ENCODE results near the gene BANF2.

BANF2 gene

GRCh38 chr20:17664025-17664633 lies 35.6 kb upstream of the BANF2 start:
- no peak for DNase-seq (ENCODE audit: low read depth)

GRCh38 chr20:17665756-17666155 lies 34.0 kb upstream of the BANF2 start:
- DNase-seq (ENCODE audit: low read depth), result no peak

GRCh38 chr20:17666481-17666880 lies 33.3 kb upstream of the BANF2 start:
- no peak for DNase-seq (ENCODE audit: low read depth)

- no peak for DNase-seq (ENCODE audit: low read depth)
These were observed 32.3 kb upstream of the BANF2 start for GRCh38 chr20:17667445-17667844.

- DNase-seq (ENCODE audit: low read depth), result no peak
These were observed 31.3 kb upstream of the BANF2 start for GRCh38 chr20:17668432-17668831.

- no peak for DNase-seq (ENCODE audit: low read depth)
These were observed 30.3 kb upstream of the BANF2 start for GRCh38 chr20:17669306-17669931.

- DNase-seq (ENCODE audit: low read depth), result no peak
These were observed 28.8 kb upstream of the BANF2 start for GRCh38 chr20:17671011-17671410.

- DNase-seq (ENCODE audit: low read depth), result no peak
These were observed 28.2 kb upstream of the BANF2 start for GRCh38 chr20:17671565-17671964.

- DNase-seq (ENCODE audit: low read depth), result no peak
These were observed 26.7 kb upstream of the BANF2 start for GRCh38 chr20:17673084-17673483.

GRCh38 chr20:17674722-17675518 lies 24.8 kb upstream of the BANF2 start:
- no peak for DNase-seq (ENCODE audit: low read depth)

- no peak for DNase-seq (ENCODE audit: low read depth)
These were observed 24.0 kb upstream of the BANF2 start for GRCh38 chr20:17675519-17676377.

- no peak for DNase-seq (ENCODE audit: low read depth)
These were observed 23.4 kb upstream of the BANF2 start for GRCh38 chr20:17676378-17676759.

- DNase-seq (ENCODE audit: low read depth), result no peak
These were observed 22.8 kb upstream of the BANF2 start for GRCh38 chr20:17676942-17677341.

GRCh38 chr20:17678295-17678694 lies 21.5 kb upstream of the BANF2 start:
- no peak for DNase-seq (ENCODE audit: low read depth)

- DNase-seq (ENCODE audit: low read depth), result no peak
These were observed 20.9 kb upstream of the BANF2 start for GRCh38 chr20:17678886-17679285.

GRCh38 chr20:17679941-17680835 lies 19.6 kb upstream of the BANF2 start:
- peak; percentile 51 for DNase-seq (ENCODE audit: low read depth)

GRCh38 chr20:17680836-17681725 lies 18.7 kb upstream of the BANF2 start:
- DNase-seq (ENCODE audit: low read depth), result no peak

- DNase-seq (ENCODE audit: low read depth), result no peak
These were observed 18.1 kb upstream of the BANF2 start for GRCh38 chr20:17681726-17682102.

- peak; percentile 79 for DNase-seq (ENCODE audit: low read depth)
These were observed 17.5 kb upstream of the BANF2 start, which contains the start of gene RRBP1 for GRCh38 chr20:17682103-17682888. RRBP1 (minus strand) TSS chr20:17682242; CDS start chr20:17660507, 21,735 bp downstream.

GRCh38 chr20:17682889-17683198 lies 16.9 kb upstream of the BANF2 start:
- DNase-seq (ENCODE audit: low read depth), result no peak
